Activated CD8-positive, alpha-beta memory T cell treated with anti-CD3 and anti-CD28 coated beads for 1 hour (primary cell): ENCODE data around the gene JARID2.

Experiments used
- DNase-seq, 2 donors: peaks; one replicate each; pipeline ENCODE4 v3.0.0-alpha.2; 2020; ENCODE audit warnings: low read depth in 1 of 2; ENCODE audit errors: extremely low read depth in 1 of 2

JARID2 gene

GRCh38 chr6:15431762-15432483 lies 186.1 kb downstream of the JARID2 start:
- no peak for DNase-seq

- DNase-seq, result no peak
These were observed 187.6 kb downstream of the JARID2 start for GRCh38 chr6:15433511-15433861.

- no peak for DNase-seq
These were observed 188.4 kb downstream of the JARID2 start for GRCh38 chr6:15434263-15434662.

- DNase-seq, result no peak
These were observed 189.0 kb downstream of the JARID2 start for GRCh38 chr6:15434823-15435380.

GRCh38 chr6:15435468-15435867 lies 189.6 kb downstream of the JARID2 start:
- no peak for DNase-seq

- DNase-seq, result no peak
These were observed 190.6 kb downstream of the JARID2 start for GRCh38 chr6:15436451-15436850.

- no peak for DNase-seq
These were observed 191.3 kb downstream of the JARID2 start for GRCh38 chr6:15437090-15437635.

- DNase-seq, result no peak
These were observed 193.6 kb downstream of the JARID2 start for GRCh38 chr6:15439410-15440025.

- DNase-seq, result no peak
These were observed 194.2 kb downstream of the JARID2 start for GRCh38 chr6:15440040-15440439.

- no peak for DNase-seq
These were observed 195.5 kb downstream of the JARID2 start for GRCh38 chr6:15441215-15441868.

- DNase-seq, result no peak
These were observed 196.1 kb downstream of the JARID2 start for GRCh38 chr6:15441981-15442380.

GRCh38 chr6:15442467-15442866 lies 196.6 kb downstream of the JARID2 start:
- no peak for DNase-seq

- no peak for DNase-seq
These were observed 197.4 kb downstream of the JARID2 start for GRCh38 chr6:15443119-15443830.

GRCh38 chr6:15444081-15444731 lies 198.3 kb downstream of the JARID2 start:
- DNase-seq, result no peak

GRCh38 chr6:15444881-15445280 lies 199.0 kb downstream of the JARID2 start:
- DNase-seq, result no peak

- DNase-seq, result no peak
These were observed 201.8 kb downstream of the JARID2 start for GRCh38 chr6:15447546-15448267.

GRCh38 chr6:15449011-15449410 lies 203.1 kb downstream of the JARID2 start:
- no peak for DNase-seq

- no peak for DNase-seq
These were observed 205.9 kb downstream of the JARID2 start for GRCh38 chr6:15451738-15452137.

GRCh38 chr6:15452182-15452941 lies 206.5 kb downstream of the JARID2 start:
- no peak for DNase-seq
